ENCODE measurements around the gene LRRC25.

LRRC25 gene

GRCh38 chr19:18440415-18440877 is 43.0 kb upstream of the LRRC25 start:
- Histone ChIP-seq H3K4me1 (ENCODE audit: low read length) (peaks cover 10% of the 10 kb centered on the region), H3K27ac (ENCODE audit: low read length) (no peak overlapping the region), H3K4me3 (ENCODE audit: low read length) (no peak overlapping the region), H3K27me3 (ENCODE audit: low read depth, low read length) (no peaks in the 10 kb centered on the region), H2AFZ (ENCODE audit: low read depth, low read length) (no peak overlapping the region), H3K79me2 (ENCODE audit: low read length) (peaks cover 4% of the 10 kb centered on the region; the same call in 1 of the 2 replicates), H3K4me2 (ENCODE audit: low read length) (no peak overlapping the region), H4K20me1 (ENCODE audit: insufficient read depth, low read length) (peaks cover 25% of the 10 kb centered on the region; the same call in 1 of the 2 replicates), H3K9ac (ENCODE audit: low read length) (no peak overlapping the region), H3K9me3 (ENCODE audit: insufficient read depth, low read length) (no peaks in the 10 kb centered on the region), H3K36me3 (replicated peaks; ENCODE audit: low read depth, low read length) (peaks cover 42% of the 10 kb centered on the region)
- no peak for TF ChIP-seq EZH2phosphoT487 (IDR thresholded peaks at IDR 0.05; ENCODE audit: low read depth)
- TF ChIP-seq CTCF (IDR thresholded peaks at IDR 0.05; ENCODE audit: low read depth, low read length): peak; percentile 49

GRCh38 chr19:18439910-18440237 is 42.5 kb upstream of the LRRC25 start:
- H3K9me3 ChIP-seq (ENCODE audit: insufficient read depth, low read length): no peaks in the 10 kb centered on the region
- peaks cover 25% of the 10 kb centered on the region; the same call in 1 of the 2 replicates for H4K20me1 ChIP-seq (ENCODE audit: insufficient read depth, low read length)
- H3K27ac ChIP-seq (ENCODE audit: low read length): no peak overlapping the region
- H3K4me1 ChIP-seq (ENCODE audit: low read length): peaks cover 10% of the 10 kb centered on the region
- H3K79me2 ChIP-seq (ENCODE audit: low read length): peaks cover 4% of the 10 kb centered on the region; the same call in 1 of the 2 replicates
- peaks cover 39% of the 10 kb centered on the region for H3K36me3 ChIP-seq (replicated peaks; ENCODE audit: low read depth, low read length)
- no peak for TF ChIP-seq CTCF (IDR thresholded peaks at IDR 0.05; ENCODE audit: low read depth, low read length)
- no peak for TF ChIP-seq EZH2phosphoT487 (IDR thresholded peaks at IDR 0.05; ENCODE audit: low read depth)
- H2AFZ ChIP-seq (ENCODE audit: low read depth, low read length): no peak overlapping the region
- no peaks in the 10 kb centered on the region for H3K27me3 ChIP-seq (ENCODE audit: low read depth, low read length)
- no peak overlapping the region for H3K4me2 ChIP-seq (ENCODE audit: low read length)
- H3K4me3 ChIP-seq (ENCODE audit: low read length): no peak overlapping the region
- H3K9ac ChIP-seq (ENCODE audit: low read length): no peak overlapping the region

GRCh38 chr19:18439025-18439909 is 41.8 kb upstream of the LRRC25 start:
- peaks cover 4% of the 10 kb centered on the region; the same call in 1 of the 2 replicates for H3K79me2 ChIP-seq (ENCODE audit: low read length)
- peaks cover 32% of the 10 kb centered on the region for H3K36me3 ChIP-seq (replicated peaks; ENCODE audit: low read depth, low read length)
- H3K9me3 ChIP-seq (ENCODE audit: insufficient read depth, low read length): no peaks in the 10 kb centered on the region
- peaks cover 13% of the 10 kb centered on the region for H3K4me1 ChIP-seq (ENCODE audit: low read length)
- H3K4me3 ChIP-seq (ENCODE audit: low read length): no peak overlapping the region
- H3K27ac ChIP-seq (ENCODE audit: low read length): peak overlapping the region; percentile 48
- peaks cover 25% of the 10 kb centered on the region; the same call in 1 of the 2 replicates for H4K20me1 ChIP-seq (ENCODE audit: insufficient read depth, low read length)
- no peak for TF ChIP-seq CTCF (IDR thresholded peaks at IDR 0.05; ENCODE audit: low read depth, low read length)
- no peak for TF ChIP-seq EZH2phosphoT487 (IDR thresholded peaks at IDR 0.05; ENCODE audit: low read depth)
- H3K4me2 ChIP-seq (ENCODE audit: low read length): no peak overlapping the region
- H3K9ac ChIP-seq (ENCODE audit: low read length): no peak overlapping the region
- H3K27me3 ChIP-seq (ENCODE audit: low read depth, low read length): no peaks in the 10 kb centered on the region
- no peak overlapping the region for H2AFZ ChIP-seq (ENCODE audit: low read depth, low read length)

- TF ChIP-seq CTCF (IDR thresholded peaks at IDR 0.05; ENCODE audit: low read depth, low read length) (no peak), EZH2phosphoT487 (IDR thresholded peaks at IDR 0.05; ENCODE audit: low read depth) (no peak)
- peaks cover 17% of the 10 kb centered on the region for H3K4me1 ChIP-seq (ENCODE audit: low read length)
These were observed 41.1 kb upstream of the LRRC25 start for GRCh38 chr19:18438331-18439024.

More at GRCh38 chr19:18438331-18439024, 41.1 kb upstream of the LRRC25 start:
- Histone ChIP-seq H3K79me2 (ENCODE audit: low read length) (peaks cover 4% of the 10 kb centered on the region; the same call in 1 of the 2 replicates), H3K27ac (ENCODE audit: low read length) (peak overlapping the region; percentile 48), H3K9ac (ENCODE audit: low read length) (no peak overlapping the region), H3K4me2 (ENCODE audit: low read length) (no peak overlapping the region), H3K27me3 (ENCODE audit: low read depth, low read length) (no peaks in the 10 kb centered on the region), H3K9me3 (ENCODE audit: insufficient read depth, low read length) (no peaks in the 10 kb centered on the region), H4K20me1 (ENCODE audit: insufficient read depth, low read length) (peaks cover 25% of the 10 kb centered on the region; the same call in 1 of the 2 replicates), H2AFZ (ENCODE audit: low read depth, low read length) (no peak overlapping the region), H3K36me3 (replicated peaks; ENCODE audit: low read depth, low read length) (peaks cover 25% of the 10 kb centered on the region), H3K4me3 (ENCODE audit: low read length) (no peak overlapping the region)

All from OCI-LY3 (cell line).